A673 (cell line): ENCODE results near the gene DPCD. TPM values are rescaled to one million over a fixed set of nuclear protein-coding genes. Genes with fewer than 3 reads are reported as not detected.

ENCODE experiments used
- BruUV-seq: library from RNA; stranded (reverse); fragments of 400-500 nt; replicated peaks from 2 replicates; lab custom pipeline; 2021; lab: Mats Ljungman, UMichigan
- CTCF ChIA-PET: fragments of 300-600 bp; sonication (Branson Sonifier 250); formaldehyde crosslinking; loops from one replicate; lab custom pipeline; 2022; ENCODE audit warnings: antibody characterized with exemption; lab: Charles Lee
- POLR2A ChIA-PET: fragments of 300-600 bp; sonication (Branson Sonifier 250); formaldehyde crosslinking; loops from one replicate; lab custom pipeline; 2022; ENCODE audit warnings: antibody characterized with exemption; ENCODE audit not compliant: low non-redundant PET; lab: Charles Lee
- DNase-seq: peaks from one replicate; pipeline ENCODE4 v3.0.0-alpha.2; 2015; ENCODE audit warnings: low spot score
- H3K27ac ChIP-seq: fragments of 200-600 bp; sonication (generic); 2 replicates; pipeline ENCODE4 v1.5.1; 2016; ENCODE audit warnings: mixed run types, low read depth, mild to moderate bottlenecking, mixed read lengths, antibody characterized with exemption, low read length; ENCODE audit not compliant: poor library complexity, severe bottlenecking
- H3K27me3 ChIP-seq: fragments of 200-600 bp; sonication (generic); replicated peaks from 2 replicates; pipeline ENCODE4 v1.6.1; 2017; ENCODE audit warnings: mixed run types, low read depth, mild to moderate bottlenecking, mixed read lengths, antibody characterized with exemption, low read length; ENCODE audit not compliant: insufficient read depth, poor library complexity
- H3K36me3 ChIP-seq: fragments of 200-600 bp; sonication (generic); 2 replicates; pipeline ENCODE4 v1.6.1; 2016; ENCODE audit warnings: mixed run types, mild to moderate bottlenecking, mixed read lengths, antibody characterized with exemption, low read length; ENCODE audit not compliant: insufficient read depth, poor library complexity, severe bottlenecking
- H3K4me1 ChIP-seq: fragments of 200-600 bp; sonication (generic); 2 replicates; pipeline ENCODE4 v1.6.1; 2017; ENCODE audit warnings: mixed run types, mild to moderate bottlenecking, mixed read lengths, antibody characterized with exemption, low read length; ENCODE audit not compliant: insufficient read depth, poor library complexity, severe bottlenecking
- H3K4me3 ChIP-seq: fragments of 200-600 bp; sonication (generic); 2 replicates; pipeline ENCODE4 v1.5.1; 2016; ENCODE audit warnings: low read depth, mixed run types, mild to moderate bottlenecking, mixed read lengths, low read length; ENCODE audit not compliant: poor library complexity, severe bottlenecking
- H3K9me3 ChIP-seq: fragments of 200-600 bp; sonication (generic); 2 replicates; pipeline ENCODE4 v1.6.1; 2016; ENCODE audit warnings: mixed run types, low read depth, mild to moderate bottlenecking, mixed read lengths, antibody characterized with exemption, low read length; ENCODE audit not compliant: poor library complexity, severe bottlenecking
- CTCF ChIP-seq: fragments of 300-800, 200-600 bp; sonication (generic); conservative IDR thresholded peaks from 2 replicates; pipeline ENCODE4 v1.5.1; 2017; ENCODE audit warnings: low read depth, mild to moderate bottlenecking, antibody characterized with exemption, low read length, moderate library complexity, mixed read lengths
- EZH2 ChIP-seq: fragments of 200-600 bp; sonication (generic); IDR thresholded peaks from 2 replicates; pipeline ENCODE4 v1.6.1; 2017; ENCODE audit warnings: borderline replicate concordance, low read depth, mild to moderate bottlenecking, mixed read lengths, antibody characterized with exemption, low read length; ENCODE audit not compliant: poor library complexity, severe bottlenecking
- intact Hi-C: fragments of 100-400 bp; cut with micrococcal nuclease; formaldehyde crosslinking; loops from one replicate; pipeline ENCODE4 v1.10.0; 2022; ENCODE audit not compliant: unreplicated experiment
- total RNA-seq: library from RNA; stranded (reverse); gene quantifications from 2 replicates; pipeline ENCODE4 v1.2.3, GENCODE V29; 2021

DPCD gene
- total RNA-seq, 1 experiment from 2014 or later = 32.5 TPM

DNA sequence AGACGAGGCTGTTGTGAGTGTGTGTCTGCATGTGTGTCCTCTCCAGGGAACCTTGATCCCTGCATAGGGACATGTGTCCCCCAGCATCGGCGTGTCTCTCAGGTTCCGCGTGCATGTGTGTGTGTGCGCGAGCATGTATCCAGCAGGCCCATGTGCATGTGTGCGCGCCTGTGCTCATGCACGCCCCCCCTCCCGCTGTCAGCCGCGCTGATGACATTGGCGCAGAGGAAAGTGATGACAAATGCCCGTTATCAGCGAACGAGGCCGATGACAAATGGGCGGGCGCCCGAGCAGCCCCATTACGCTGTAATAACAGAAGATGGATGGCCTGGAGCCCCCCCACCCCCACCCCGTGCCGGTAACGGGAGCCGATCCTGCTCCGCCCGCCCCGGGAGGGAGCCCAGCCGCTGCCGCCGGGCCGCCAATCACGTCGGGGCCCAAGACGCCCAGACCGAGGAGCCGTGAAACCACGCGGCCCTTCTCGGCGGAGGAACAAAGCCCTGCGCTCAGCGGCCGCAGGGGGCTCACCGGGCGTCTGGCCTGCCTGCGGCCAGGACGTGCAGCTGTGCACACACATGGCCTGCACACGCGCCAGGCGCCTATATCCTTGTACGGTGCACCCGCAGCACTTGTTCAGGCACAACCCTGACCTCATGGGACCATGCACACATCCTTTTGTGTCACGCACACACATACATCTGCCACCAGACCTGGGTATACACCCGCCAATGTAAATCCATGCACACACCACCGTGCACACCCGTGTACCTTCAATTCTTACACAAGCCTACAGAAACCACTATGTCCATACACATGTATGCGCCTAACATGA, 21.6 kb upstream of the DPCD start:
- no peak for TF ChIP-seq EZH2
- TF ChIP-seq CTCF = no peak
- no peak overlapping the region for H3K4me3 ChIP-seq
- H3K27ac ChIP-seq = no peak overlapping the region
- POLR2A ChIA-PET = no interaction called here
- peak; percentile 39 for DNase-seq
- no TSS peak for BruUV-seq
- H3K27me3 ChIP-seq = peaks cover 6% of the 10 kb centered on the region
- CTCF ChIA-PET = no interaction called here
- intact Hi-C loops = no loop called here
- no peaks in the 10 kb centered on the region for H3K36me3 ChIP-seq
- peaks cover 15% of the 10 kb centered on the region for H3K4me1 ChIP-seq
- no peaks in the 10 kb centered on the region for H3K9me3 ChIP-seq

GRCh38 chr10:101567165-101568006, 20.7 kb upstream of the DPCD start:
- no peak overlapping the region for H3K4me3 ChIP-seq
- no TSS peak for BruUV-seq
- intact Hi-C loops = no loop called here
- H3K36me3 ChIP-seq = no peaks in the 10 kb centered on the region
- H3K4me1 ChIP-seq = peaks cover 15% of the 10 kb centered on the region
- TF ChIP-seq EZH2 (no peak), CTCF (no peak)
- peaks cover 6% of the 10 kb centered on the region for H3K27me3 ChIP-seq
- ChIA-PET POLR2A (no interaction called here), CTCF (no interaction called here)
- DNase-seq = no peak
- H3K9me3 ChIP-seq = no peaks in the 10 kb centered on the region
- no peak overlapping the region for H3K27ac ChIP-seq

DNA sequence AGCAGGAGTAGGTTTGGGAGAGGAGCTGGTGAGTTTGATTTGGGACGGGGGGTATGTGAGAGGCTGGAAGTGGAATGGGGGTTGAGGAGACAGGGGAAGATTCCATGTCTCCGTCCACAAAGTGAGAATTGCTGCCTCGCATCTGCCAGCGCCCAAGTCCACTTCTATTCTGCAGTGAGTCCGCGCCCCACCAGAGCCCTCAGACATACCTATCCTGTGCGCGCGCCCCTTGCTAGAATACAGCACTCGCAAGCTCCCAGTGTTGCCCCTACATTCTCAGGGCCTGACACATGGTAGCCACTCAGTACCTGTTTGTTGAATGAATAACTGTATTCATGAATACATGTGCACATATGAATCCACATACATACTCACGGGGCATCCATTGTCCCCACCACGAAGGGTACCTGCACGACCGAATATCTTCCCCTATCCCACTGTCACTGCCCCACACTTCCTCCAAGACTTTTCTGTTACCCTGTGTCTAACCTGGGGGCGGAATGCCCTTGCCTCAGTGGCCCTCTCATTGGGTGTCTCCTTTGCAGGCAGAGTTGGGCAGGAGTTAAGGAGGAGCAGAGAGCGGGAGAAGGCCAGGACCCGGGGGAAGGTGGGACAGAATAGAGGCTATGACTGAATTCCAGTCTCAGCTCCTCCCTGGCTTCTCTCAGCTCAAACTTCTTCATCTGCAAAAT, 19.9 kb upstream of the DPCD start:
- intact Hi-C loops = no loop called here
- H3K4me3 ChIP-seq = no peak overlapping the region
- no TSS peak for BruUV-seq
- H3K27ac ChIP-seq = no peak overlapping the region
- ChIA-PET CTCF (interaction anchor here (0.6 kb wide), 1 partner anchor 47 kb away, joined by 5 read pairs; no protein-coding TSS in a partner anchor), POLR2A (no interaction called here)
- no peaks in the 10 kb centered on the region for H3K36me3 ChIP-seq
- peaks cover 15% of the 10 kb centered on the region for H3K4me1 ChIP-seq
- H3K27me3 ChIP-seq = peaks cover 6% of the 10 kb centered on the region
- no peak for TF ChIP-seq EZH2
- no peak for TF ChIP-seq CTCF
- H3K9me3 ChIP-seq = peaks cover 7% of the 10 kb centered on the region
- no peak for DNase-seq
